Mesodermal cell (in vitro differentiated cells): ENCODE data around the gene L3HYPDH.

Experiments used
- H3K27ac ChIP-seq: 2 replicates; pipeline ENCODE4 v1.7.0; 2013; ENCODE audit warnings: mild to moderate bottlenecking, low read depth, low read length, moderate library complexity; ENCODE audit not compliant: severe bottlenecking
- H3K36me3 ChIP-seq: 2 replicates; pipeline ENCODE4 v1.7.1; 2013; ENCODE audit warnings: mild to moderate bottlenecking, low read length, moderate library complexity; ENCODE audit not compliant: control insufficient read depth, insufficient read depth
- H3K4me1 ChIP-seq: one replicate; pipeline ENCODE4 v1.7.1; 2013; ENCODE audit warnings: mild to moderate bottlenecking, low read length; ENCODE audit not compliant: insufficient read depth, control insufficient read depth, poor library complexity, severe bottlenecking
- H3K4me3 ChIP-seq: 2 replicates; pipeline ENCODE4 v1.7.0; 2013; ENCODE audit warnings: low read length, control low read depth, mild to moderate bottlenecking; ENCODE audit not compliant: insufficient read depth, poor library complexity, severe bottlenecking; ENCODE audit errors: extremely low read depth
- H3K9me3 ChIP-seq: 2 replicates; pipeline ENCODE4 v1.7.1; 2013; ENCODE audit warnings: mild to moderate bottlenecking, low read length, moderate library complexity; ENCODE audit not compliant: control insufficient read depth
- WGBS, 2 experiments: methylation state at CpG; one replicate each; pipeline ENCODE4 v1.1.5; 2013; ENCODE audit warnings: missing lambda C conversion rate in 2 of 2; ENCODE audit not compliant: insufficient coverage in 2 of 2; 5-methylcytosine and 5-hydroxymethylcytosine counted together

The L3HYPDH gene

GRCh38 chr14:59427653-59428580, 56.3 kb downstream of the L3HYPDH start:
- Histone ChIP-seq H3K9me3 (no peaks in the 10 kb centered on the region), H3K27ac (no peak overlapping the region), H3K36me3 (no peaks in the 10 kb centered on the region), H3K4me3 (no peak overlapping the region), H3K4me1 (peaks cover 9% of the 10 kb centered on the region)
- 86 to 87% methylated on average over 8 of the region's 13 CpGs for WGBS, 2 experiments

GRCh38 chr14:59425322-59425935, 58.8 kb downstream of the L3HYPDH start:
- Histone ChIP-seq H3K27ac (no peak overlapping the region), H3K4me3 (no peak overlapping the region), H3K36me3 (no peaks in the 10 kb centered on the region), H3K9me3 (no peaks in the 10 kb centered on the region), H3K4me1 (peaks cover 9% of the 10 kb centered on the region)
- 50 to 80% methylated on average over 1 of the region's 3 CpGs for WGBS, 2 experiments

GRCh38 chr14:59424341-59425071, 59.7 kb downstream of the L3HYPDH start:
- Histone ChIP-seq H3K4me1 (peaks cover 9% of the 10 kb centered on the region), H3K4me3 (no peak overlapping the region), H3K9me3 (no peaks in the 10 kb centered on the region), H3K36me3 (no peaks in the 10 kb centered on the region), H3K27ac (no peak overlapping the region)
- WGBS, 2 experiments, result 85 to 86% methylated on average over 3 of the region's 4 CpGs
